Activated CD4-positive, alpha-beta T cell treated with anti-CD3 and anti-CD28 coated beads for 24 hours (primary cell): ENCODE data around the gene PGM5.

Experiments
- DNase-seq, 2 donors: peaks; one replicate each; pipeline ENCODE4 v3.0.0-alpha.2; 2020; ENCODE audit warnings: low read depth in 2 of 2

The PGM5 gene

GRCh38 chr9:68433531-68434110 is 77.2 kb downstream of the PGM5 start:
- no peak for DNase-seq

GRCh38 chr9:68437785-68438184 is 81.4 kb downstream of the PGM5 start:
- no peak for DNase-seq

GRCh38 chr9:68443624-68444023 is 87.2 kb downstream of the PGM5 start:
- no peak for DNase-seq

- no peak for DNase-seq
These were observed 90.4 kb downstream of the PGM5 start for GRCh38 chr9:68446836-68447235.

- DNase-seq: no peak
These were observed 91.2 kb downstream of the PGM5 start for GRCh38 chr9:68447611-68448010.

GRCh38 chr9:68454579-68455334 is 98.3 kb downstream of the PGM5 start:
- DNase-seq: no peak

- DNase-seq: no peak
These were observed 99.0 kb downstream of the PGM5 start for GRCh38 chr9:68455451-68455850.

- no peak for DNase-seq
These were observed 101.4 kb downstream of the PGM5 start for GRCh38 chr9:68457803-68458202.

GRCh38 chr9:68458918-68459317 is 102.5 kb downstream of the PGM5 start:
- DNase-seq: no peak

- DNase-seq: no peak
These were observed 105.8 kb downstream of the PGM5 start for GRCh38 chr9:68462105-68462775.

- DNase-seq: no peak
These were observed 113.7 kb downstream of the PGM5 start for GRCh38 chr9:68470067-68470466.

- DNase-seq: no peak
These were observed 114.2 kb downstream of the PGM5 start for GRCh38 chr9:68470634-68471033.

- DNase-seq: no peak
These were observed 115.7 kb downstream of the PGM5 start for GRCh38 chr9:68472119-68472518.

- no peak for DNase-seq
These were observed 117.4 kb downstream of the PGM5 start for GRCh38 chr9:68473790-68474189.

GRCh38 chr9:68476422-68476821 is 120.0 kb downstream of the PGM5 start:
- no peak for DNase-seq

GRCh38 chr9:68476847-68477246 is 120.4 kb downstream of the PGM5 start:
- DNase-seq: no peak

- DNase-seq: no peak
These were observed 124.4 kb downstream of the PGM5 start for GRCh38 chr9:68480807-68481206.

- DNase-seq: no peak
These were observed 126.1 kb downstream of the PGM5 start for GRCh38 chr9:68482548-68482947.

- no peak for DNase-seq
These were observed 131.7 kb downstream of the PGM5 start for GRCh38 chr9:68488126-68488525.

GRCh38 chr9:68489646-68490045 is 133.2 kb downstream of the PGM5 start:
- DNase-seq: no peak

- DNase-seq: no peak
These were observed 136.4 kb downstream of the PGM5 start for GRCh38 chr9:68492806-68493205.

GRCh38 chr9:68493541-68493940 is 137.1 kb downstream of the PGM5 start:
- no peak for DNase-seq

- DNase-seq: no peak
These were observed 137.7 kb downstream of the PGM5 start for GRCh38 chr9:68493958-68494577.
